ENCODE measurements around the gene FOXL2NB.

- no peak for TF ChIP-seq EZH2 (IDR thresholded peaks at IDR 0.05)
- TF ChIP-seq POLR2AphosphoS5 (IDR thresholded peaks at IDR 0.05; ENCODE audit: borderline replicate concordance, low read depth, low read length), result no peak
- TF ChIP-seq FOXP2 (optimal IDR thresholded peaks at IDR 0.05; ENCODE audit: control extremely low read depth, extremely low read length, insufficient read depth), result no peak
Measured at GRCh38 chr3:138962854-138963560, 16.0 kb downstream of the FOXL2NB start.

Measured in SK-N-MC (cell line).